Activated T-cell treated with anti-CD3 and anti-CD28 coated beads, Interleukin-2, amount 50 U/mL, for 48 hours (primary cell): ENCODE data around the gene PIGQ.

Experiments used
- DNase-seq, 2 experiments: peaks; one replicate each; pipeline ENCODE4 v3.0.0-alpha.2; 2020

The PIGQ gene

GRCh38 chr16:556474-557173, 13.1 kb upstream of the PIGQ start:
- DNase-seq, result no peak

GRCh38 chr16:557463-558297, 12.1 kb upstream of the PIGQ start:
- DNase-seq, result no peak

- no peak for DNase-seq
Measured at GRCh38 chr16:558298-559020, 11.3 kb upstream of the PIGQ start.

- no peak for DNase-seq
Measured at GRCh38 chr16:559021-559380, 10.8 kb upstream of the PIGQ start.

GRCh38 chr16:559411-560203, 10.2 kb upstream of the PIGQ start:
- no peak for DNase-seq

- no peak for DNase-seq
Measured at GRCh38 chr16:560204-560700, 9.5 kb upstream of the PIGQ start, which contains the start of gene PRR35. Gene PRR35, plus strand, starts transcription at chr16:560394. Its CDS starts 2,901 bp downstream, at chr16:563295.

GRCh38 chr16:560701-561412, 8.9 kb upstream of the PIGQ start:
- DNase-seq, result no peak

- no peak for DNase-seq
Measured at GRCh38 chr16:561413-561794, 8.4 kb upstream of the PIGQ start.

GRCh38 chr16:561957-562938, 7.5 kb upstream of the PIGQ start:
- DNase-seq, result no peak

- DNase-seq, result no peak
Measured at GRCh38 chr16:563072-563644, 6.6 kb upstream of the PIGQ start.

GRCh38 chr16:564690-565418, 4.9 kb upstream of the PIGQ start:
- no peak for DNase-seq

- DNase-seq, result no peak
Measured at GRCh38 chr16:565419-566330, 4.1 kb upstream of the PIGQ start.

GRCh38 chr16:566475-567372, 3.0 kb upstream of the PIGQ start, which contains the start of gene NHLRC4:
Gene NHLRC4, plus strand, starts transcription at chr16:567005. Its CDS starts 1,043 bp downstream, at chr16:568048.
- peak; percentile 67 to 71 for DNase-seq

- DNase-seq, result no peak
Measured at GRCh38 chr16:567373-568256, 2.2 kb upstream of the PIGQ start.

- DNase-seq, result no peak
Measured at GRCh38 chr16:568401-569258, 1.1 kb upstream of the PIGQ start.
